HG02840 (cell line): Measurements from ENCODE around the gene PHLPP1.

Experiments used
- ATAC-seq: cut with Tn5 transposase; IDR thresholded peaks from one replicate; pipeline ENCODE4 v1.9.1; 2021; ENCODE audit warnings: mild to moderate bottlenecking, moderate library complexity, moderate number of reproducible peaks; ENCODE audit not compliant: unreplicated experiment, low FRiP score

Gene PHLPP1

DNA sequence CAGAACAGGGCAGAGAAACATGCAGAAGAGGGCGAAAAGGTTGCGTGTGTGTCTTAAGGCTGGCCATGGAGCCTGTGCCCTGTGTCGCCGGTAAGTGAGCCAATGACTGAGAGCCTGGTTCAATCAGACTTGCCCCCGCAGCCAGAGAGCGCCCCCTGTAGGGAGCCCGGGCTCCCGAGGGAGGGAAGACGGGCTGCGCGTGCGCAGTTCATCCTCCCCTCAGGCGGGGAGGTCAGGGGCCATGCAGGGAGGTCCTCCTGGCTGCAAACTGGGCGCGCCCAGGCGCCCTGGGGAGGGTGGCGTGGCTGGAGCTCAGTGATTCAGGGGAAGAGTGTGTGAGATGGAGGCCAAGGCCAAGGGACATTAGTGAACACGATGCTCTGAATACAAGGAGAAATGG is 276.6 kb downstream of the PHLPP1 start:
- ATAC-seq, result no peak

DNA sequence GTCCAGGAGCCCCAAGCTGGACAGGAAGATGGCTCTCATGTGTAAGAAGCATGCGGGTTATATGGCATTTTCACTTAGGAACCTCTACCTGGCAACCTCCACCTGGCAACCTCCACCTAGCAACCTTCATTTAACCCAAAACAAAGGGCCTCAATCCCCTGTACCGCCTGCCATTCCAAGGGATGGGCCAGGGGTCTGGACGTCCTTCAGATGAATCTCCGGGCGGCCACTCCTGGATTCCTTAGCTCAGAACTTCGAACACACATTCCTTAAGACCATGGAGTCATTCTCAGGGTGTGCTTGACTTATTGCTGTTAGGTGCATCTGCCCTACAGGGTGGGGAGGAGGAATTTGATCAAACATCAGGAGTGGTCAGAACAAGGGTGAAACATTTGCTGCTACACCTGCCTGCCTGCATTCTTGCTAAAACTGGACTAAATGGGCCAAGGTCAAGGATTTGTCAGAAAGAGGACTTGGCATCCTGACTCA is 277.6 kb downstream of the PHLPP1 start:
- no peak for ATAC-seq

DNA sequence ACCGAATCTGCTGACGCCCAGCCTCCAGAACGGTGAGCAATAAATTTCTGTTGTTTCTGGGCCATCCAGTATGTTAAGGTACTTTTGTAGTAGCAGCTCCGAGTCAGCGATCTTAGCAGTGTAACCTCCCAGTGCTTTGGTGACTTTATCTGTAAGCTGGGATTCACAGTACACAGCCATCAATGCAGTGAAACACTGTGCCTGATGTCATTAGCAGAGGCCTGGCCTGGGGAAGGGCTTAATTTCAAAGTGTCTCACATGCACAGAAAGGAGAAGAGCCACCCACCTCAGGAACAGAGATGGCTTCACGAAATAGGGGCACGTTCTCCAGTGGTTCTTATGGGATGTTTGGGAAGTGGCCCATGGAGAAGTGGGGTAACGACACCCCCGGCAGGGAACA is 281.2 kb downstream of the PHLPP1 start:
- ATAC-seq, result no peak

DNA sequence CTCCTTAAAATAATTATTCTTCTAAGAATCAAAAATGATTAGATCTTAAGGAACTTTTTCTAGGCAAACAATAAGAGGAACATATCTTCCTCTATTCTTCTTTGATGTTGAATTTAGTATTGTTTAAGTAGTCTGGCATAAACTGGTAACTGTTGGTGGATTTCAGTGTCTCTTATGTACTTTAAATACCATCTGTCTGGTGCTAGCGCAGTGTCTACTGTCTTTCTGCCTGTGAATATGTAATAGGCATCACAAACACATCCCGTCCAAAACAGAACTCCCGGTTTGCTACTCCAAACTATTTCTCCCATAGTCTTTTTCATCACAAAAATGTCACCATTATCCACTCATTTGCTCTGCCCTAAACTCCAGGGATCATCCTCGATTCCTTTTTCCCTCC is 281.7 kb downstream of the PHLPP1 start:
- no peak for ATAC-seq

DNA sequence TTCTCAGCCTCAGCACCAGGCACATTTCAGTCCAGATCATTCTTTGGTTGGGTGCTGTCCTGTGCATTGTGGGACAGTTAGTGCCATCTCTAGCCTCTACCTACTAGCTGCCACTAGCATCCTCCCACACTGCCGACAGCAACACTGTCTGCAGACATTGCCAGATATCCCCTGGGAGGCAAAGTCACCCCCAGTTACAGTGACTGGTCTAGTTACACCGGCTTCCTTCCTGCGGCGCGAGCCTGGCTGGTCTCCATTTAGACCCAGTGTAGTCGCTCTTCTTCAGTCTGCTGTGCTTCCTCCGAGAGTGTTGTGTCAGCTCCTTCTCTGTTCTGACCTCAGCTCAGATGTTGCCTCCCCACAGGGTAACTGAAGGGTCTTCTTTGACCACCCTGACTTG is 283.1 kb downstream of the PHLPP1 start:
- no peak for ATAC-seq

DNA sequence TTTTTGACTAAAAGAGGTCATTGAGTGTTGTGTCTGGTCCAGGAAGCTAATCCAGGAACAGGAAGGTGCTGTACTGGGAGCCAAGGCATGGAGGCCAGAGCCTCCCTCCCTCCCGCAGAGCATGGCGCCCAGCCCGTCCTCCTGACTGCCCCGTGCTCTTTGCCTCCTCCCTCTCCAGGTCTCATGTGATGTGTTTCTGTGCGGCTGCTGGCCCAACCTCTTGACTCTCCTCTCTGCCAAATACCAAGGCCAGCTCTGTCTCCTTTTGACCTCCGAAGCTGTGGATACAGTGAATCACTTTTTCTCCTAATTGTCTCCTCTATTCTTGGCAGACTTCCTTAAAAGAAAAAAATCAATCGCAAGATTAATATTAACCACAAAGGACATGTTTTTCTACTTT is 284.1 kb downstream of the PHLPP1 start:
- no peak for ATAC-seq

DNA sequence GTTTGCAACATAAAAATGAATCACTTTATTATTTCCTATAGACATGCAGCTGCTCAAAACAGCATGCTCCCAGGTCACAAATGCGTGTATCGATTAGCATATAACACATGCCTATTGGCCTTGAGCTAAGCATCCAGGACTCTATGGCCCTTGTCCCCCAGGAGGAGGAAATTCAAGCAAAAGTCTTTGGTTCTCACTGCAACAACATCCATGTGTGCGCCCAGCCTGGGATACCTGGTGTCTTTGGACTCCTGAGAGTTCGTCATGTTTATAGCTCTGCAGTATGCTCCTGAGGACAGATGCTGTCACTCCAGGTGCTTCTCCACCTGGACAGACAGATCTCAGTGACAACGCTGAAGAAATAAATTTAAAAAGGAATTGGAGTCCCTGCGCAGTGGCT is 284.6 kb downstream of the PHLPP1 start:
- no peak for ATAC-seq

DNA sequence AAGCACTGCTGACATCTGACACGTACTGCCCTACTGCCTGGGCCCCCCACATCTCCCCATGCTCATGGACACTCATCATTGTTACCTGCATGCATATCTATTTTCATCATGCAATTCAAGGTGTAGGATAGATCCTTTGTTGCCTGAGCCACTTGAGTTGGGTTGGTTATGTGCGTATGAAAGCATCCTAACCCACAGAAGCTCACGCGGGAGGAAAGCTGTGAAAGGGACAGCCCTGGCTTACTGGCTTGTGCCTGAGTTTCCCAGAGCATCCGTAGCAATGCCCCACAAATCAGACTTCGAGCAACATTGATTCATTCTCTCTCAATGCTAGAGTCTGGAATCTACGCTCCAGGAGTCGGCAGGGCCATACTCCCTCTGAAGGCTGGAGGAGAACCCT is 285.5 kb downstream of the PHLPP1 start:
- no peak for ATAC-seq

DNA sequence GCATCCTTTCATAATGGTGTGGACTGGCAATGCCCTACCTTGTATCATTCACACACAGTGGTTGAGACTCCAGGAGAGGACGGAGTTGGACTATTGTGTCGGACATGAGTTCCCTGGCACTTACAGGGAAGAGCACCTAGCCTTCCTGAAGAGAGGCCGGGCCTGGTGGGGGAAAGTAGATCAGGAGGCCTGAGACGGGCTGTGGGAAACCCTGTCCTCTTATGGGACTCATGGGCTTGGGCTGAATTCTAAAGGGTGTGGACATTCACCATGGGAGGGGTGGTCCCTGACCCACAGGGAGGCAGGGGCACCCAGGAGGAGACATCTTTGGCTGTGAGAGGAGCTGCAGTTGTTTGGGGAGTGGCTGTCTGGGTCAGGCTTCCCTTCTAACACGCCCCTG is 286.5 kb downstream of the PHLPP1 start:
- ATAC-seq, result no peak

DNA sequence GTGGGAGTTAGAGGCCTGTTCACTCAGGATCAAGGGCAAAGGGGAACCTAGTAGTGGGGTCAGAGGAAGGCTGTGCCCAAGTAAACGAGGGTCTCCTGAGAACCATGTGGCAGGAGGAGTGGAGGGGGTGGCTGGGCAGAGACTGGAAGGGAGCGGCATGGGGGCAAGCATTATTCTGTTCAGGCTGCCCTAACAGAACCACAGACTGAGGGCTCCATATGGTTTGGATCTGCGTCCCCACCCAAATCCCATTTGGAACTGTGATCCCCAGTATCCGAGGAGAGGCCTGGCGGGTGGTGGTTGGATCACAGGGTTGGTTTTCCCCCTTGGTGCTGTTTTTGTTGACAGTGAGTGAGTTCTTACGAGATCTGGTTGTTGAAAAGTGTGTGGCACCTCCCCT is 287.0 kb downstream of the PHLPP1 start:
- ATAC-seq, result no peak

DNA sequence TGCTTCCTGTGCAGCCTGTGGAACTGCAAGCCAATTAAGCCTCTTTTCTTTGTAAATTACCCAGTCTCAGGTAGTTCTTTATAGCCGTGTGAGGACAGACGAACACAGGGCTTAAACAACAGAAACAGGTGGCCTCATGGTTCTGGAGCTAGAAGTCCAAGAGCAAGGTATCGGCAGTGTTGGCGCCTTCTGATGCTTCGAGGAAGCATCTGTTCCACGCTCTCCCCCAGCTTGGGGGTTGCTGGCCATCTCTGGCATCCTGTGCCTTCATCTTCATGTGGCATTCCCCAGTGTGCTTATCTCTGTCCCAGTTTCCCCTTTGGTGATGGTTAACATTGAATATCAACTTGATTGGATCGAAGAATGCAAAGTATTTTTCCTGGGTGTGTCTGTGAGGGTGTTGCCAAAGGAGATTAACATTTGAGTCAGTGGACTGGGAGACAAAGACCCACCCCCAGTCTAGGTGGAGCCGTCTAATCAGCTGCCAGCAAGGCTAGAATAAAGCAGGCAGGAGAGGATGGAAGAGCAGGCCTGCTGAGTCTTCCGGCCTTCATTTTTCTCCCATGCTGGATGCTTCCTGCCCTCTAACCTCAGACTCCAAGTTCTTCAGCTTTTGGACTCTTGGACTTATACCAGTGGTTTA is 287.6 kb downstream of the PHLPP1 start:
- ATAC-seq, result no peak

DNA sequence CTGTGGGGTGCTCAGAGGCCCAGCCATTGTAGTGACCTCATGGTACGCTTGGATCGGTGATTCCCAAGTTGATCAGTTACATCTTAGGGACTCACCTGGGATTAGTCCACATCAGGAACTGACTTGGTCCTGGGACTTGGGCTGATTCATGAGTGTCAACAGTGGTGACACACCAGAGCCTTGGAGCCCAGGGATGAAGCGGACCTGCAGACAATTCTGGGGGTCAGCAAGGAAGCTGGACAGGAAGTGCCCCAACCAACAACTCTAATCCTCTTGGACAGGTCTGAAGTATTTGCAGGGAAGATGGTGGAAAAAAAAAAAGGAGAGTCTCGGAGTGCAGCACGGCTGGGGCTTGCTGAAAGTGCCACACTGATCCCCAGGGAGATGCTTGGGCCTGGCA is 288.6 kb downstream of the PHLPP1 start:
- ATAC-seq, result no peak

DNA sequence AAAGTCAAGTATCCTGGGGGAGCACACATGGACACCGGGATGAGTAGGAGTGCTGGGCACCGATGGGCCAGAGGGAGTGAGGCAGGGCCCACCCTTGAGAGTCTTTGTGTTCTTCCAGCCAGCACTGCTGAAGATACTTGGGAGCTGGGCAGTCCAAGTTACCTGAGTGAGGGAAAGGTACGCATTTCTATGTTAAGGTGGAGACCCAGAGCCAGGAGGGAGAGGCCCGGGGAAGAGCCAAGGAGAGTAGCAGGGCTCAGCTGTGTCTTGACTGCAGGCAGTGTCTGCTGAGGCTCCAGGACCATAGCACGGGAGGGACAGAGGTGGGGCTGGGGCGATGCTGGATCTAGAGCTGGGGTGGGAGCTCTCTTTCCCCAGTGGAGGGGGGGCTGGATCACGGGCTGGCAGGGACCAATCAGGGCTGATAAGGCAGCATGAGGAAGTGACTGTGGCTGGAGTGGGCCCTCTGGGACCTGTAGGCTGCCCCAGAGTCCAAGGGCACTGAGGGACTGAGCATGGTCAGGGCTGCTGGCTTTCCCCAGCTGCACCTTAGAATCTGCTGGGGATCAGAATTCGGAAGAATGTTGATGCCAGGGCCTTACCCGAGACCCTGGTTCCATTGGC is 289.2 kb downstream of the PHLPP1 start:
- no peak for ATAC-seq

DNA sequence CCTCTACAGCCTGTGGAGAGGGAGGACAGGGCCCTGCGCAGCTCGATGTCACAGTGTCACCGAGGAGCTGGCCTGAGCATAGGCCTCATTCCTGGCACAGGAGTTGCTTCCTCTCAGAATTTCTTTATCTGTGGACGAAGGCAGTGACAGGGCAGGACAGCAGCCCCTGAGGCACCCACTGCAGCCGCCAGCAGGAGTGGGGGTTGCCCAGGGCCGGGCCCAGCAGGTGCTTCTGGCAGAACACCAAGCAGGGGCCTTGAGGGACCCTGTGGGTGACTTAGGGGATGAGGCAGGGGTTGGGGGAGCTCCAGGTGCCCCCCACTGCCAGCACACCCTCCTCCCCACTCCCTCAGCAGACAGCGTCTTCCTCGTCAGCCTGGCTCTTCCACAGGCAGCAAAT is 290.0 kb downstream of the PHLPP1 start:
- no peak for ATAC-seq

DNA sequence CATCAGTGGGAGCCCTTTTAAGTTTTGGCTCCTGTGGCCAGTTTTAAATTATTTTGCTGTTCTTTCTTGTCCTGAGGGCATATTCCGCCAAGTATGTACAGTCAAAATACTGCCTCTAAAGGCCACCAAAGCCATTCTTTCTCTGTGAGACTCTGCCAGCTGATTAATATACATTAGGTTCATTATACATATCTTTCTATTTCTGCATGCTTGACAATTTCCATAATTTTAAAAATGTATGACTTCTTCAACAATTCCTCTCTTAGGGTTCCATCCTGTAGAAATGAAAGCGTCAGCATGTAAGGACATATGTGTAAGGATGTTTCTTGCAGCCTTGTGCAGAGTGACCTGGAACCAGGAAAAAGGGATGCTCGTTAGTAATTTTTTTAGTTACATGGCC is 291.9 kb downstream of the PHLPP1 start:
- ATAC-seq, result no peak

DNA sequence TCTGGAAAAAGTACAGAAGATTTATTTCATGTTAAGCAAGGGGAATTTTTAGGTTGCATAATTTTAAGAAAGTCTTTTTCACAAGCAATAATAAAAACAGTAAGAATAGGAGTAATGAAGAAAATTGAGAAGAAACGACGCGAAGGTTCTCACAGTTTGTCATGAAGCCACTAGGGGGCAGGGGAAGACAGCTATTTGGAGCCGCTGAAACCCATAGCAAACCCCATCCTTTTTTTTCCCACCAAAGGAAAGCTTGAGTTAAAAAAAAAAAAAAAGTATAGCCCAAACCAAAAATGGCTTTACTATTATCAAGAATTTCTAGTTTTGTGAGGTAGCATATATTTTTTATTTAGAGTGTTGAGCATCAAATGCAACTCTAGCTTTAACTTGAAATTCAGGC is 300.9 kb downstream of the PHLPP1 start:
- ATAC-seq, result no peak

DNA sequence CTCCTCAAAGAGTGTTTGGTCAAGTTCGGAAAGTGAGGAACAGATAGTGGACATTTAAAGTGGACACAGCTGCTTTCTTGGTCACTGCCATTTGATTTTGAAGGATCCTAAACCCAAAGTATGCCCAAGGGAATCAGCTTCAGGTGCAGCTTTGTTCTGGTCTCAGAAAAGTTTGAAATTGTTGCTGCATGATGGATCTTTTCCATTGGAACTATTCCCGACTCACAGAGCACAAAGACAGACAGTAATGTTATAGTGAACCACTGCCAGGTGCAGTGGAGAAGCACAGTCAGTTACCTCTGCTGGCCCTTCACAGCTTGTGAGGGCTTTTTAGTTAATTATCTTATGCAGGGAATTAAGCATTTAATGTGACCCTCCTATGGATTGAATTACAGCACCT is 301.7 kb downstream of the PHLPP1 start:
- no peak for ATAC-seq

DNA sequence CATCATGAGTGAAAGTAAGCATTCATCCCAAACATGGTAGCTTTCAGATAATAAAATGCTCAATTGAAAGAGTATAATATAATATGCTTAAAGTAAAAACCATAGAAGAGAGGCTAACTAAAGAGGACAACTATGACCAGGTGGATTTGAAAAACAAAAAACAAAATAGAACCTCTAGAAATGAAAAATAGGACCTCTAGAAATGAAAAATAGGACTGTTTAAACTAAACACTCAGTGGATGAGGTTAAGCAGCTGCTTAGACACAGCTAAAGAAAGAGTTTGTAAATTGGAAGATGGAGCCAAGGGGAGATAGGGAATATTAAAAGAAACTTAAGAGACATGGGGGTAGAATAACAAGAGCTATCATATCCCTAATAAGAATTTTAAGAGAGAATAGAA is 302.6 kb downstream of the PHLPP1 start:
- ATAC-seq, result no peak

DNA sequence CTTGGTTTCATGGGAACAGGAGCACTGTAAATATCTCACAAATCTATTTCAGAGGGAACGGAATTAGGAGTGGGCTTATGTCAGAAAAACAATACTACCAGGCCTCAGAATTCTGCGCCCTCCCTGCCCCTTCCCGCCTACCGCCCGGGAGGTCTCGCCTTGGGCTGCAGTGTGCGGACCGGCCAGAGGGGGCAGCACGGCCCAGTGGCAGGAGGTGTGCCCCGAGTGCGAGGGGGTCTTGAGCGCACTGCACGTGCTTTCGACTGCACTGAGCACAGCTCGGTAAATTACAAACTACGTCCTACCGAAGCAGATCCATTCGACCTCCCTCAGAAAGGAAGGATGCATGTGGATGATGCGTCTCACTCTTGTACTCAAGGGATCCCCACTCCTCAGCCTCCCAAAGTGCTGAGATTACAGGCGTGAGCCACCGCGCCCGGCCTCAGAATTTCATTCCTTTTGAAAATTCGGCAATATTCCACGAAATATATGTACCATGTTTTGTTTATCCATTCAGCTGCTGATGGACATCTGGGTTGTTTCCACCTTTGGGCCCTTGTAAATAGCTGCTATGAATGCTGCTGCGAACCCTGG is 307.2 kb downstream of the PHLPP1 start:
- no peak for ATAC-seq

DNA sequence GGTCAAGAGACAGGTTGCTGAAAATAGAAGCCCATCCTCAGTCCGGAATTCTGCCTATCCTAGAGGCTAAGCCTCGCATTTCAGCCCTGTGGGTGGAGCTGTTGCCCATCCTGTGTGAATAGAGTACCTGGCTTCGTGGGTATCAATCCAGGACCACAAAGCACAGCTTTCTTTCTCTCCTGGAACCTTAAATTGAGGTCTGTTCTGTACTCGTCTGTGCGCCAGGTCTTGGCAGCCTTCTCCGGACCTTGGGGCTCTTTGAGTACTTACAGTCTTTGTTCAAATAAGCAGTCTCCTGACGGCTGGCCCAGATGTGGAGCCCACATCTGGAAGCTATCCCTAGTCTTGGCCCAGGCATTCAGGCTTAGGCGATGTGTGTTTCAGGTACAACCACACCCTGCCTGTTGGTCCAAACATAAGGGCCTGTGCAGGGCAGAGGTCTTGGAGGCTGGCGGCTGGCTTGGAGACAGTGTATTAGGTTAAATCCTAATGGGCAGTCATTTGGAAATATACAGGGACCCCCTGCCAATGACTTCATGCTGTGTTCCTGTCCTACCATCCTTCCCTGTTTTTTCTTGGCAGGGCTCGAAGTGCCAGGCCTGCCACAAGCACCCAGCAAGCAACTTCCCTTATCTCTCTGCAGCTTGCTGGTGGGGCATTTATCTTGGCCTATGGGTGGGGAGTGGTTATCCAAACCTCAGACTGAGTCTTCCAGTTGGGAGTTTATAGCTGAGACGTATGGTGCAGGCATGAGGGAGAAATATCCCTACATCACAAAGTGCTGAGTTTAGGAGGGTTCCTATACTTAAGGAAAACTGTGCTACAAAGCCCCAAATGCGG is 310.1 kb downstream of the PHLPP1 start:
- no peak for ATAC-seq

DNA sequence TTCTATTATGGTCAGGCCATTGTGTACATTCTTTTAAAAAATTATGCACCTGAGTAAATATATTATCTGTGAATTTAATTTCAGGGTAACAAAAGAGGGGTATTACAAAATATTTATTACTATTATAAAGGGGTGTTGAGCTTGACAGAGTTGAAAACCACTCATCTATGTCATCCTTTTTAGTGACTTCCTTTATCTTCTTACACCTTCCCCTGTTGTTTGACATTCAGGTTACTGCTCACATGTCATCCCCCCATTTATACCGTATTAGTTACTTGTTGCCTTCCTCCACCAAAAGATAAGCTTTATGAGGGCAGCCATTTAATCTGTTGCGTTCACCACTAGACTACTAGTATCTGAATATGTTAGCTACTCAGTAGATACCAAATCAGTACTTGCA is 313.0 kb downstream of the PHLPP1 start:
- no peak for ATAC-seq
